ENCODE results near the gene AOPEP. TPM values are rescaled to one million over a fixed set of nuclear protein-coding genes. Genes with fewer than 3 reads are reported as not detected.

Gene AOPEP
- total RNA-seq, 1 donor from 2014 or later, result 16.6 TPM

DNA sequence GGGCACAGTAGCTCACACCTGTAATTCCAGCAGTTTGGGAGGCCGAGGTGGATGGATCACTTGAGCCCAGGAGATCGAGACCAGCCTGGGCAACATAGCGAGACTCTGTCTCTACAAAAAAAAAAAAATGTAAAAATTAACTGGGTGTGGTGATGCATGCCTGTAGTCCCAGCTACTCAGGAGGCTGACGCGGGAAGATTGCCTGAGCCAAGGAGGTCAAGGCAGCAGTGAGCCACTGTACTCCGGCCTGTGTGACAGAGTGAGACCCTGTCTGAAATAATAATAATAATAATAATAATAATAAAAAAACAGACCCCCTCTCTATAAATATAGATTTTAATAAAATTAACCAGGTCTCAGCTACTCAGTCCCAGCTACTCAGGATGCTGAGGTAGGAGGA lies 179.7 kb downstream of the AOPEP start:
- no peak overlapping the region for H3K4me2 ChIP-seq
- no peaks in the 10 kb centered on the region for H3K27me3 ChIP-seq
- Mint-ChIP-seq H3K9me3 (no peaks in the 10 kb centered on the region), H3K36me3 (no peaks in the 10 kb centered on the region), H3K4me1 (peaks cover 65% of the 10 kb centered on the region), H3K4me3 (no peak overlapping the region), H3K27ac (no peak overlapping the region), H3K27me3 (ENCODE audit: insufficient read depth, low read depth) (peaks cover 4% of the 10 kb centered on the region)
- DNase-seq (ENCODE audit: low spot score), result no peak
- no peak overlapping the region for H2AFZ ChIP-seq (replicated peaks)
- peaks cover 8% of the 10 kb centered on the region for H3F3A ChIP-seq (ENCODE audit: low read depth)
- H3K27ac ChIP-seq, result no peak overlapping the region
- no peaks in the 10 kb centered on the region for H3K9me3 ChIP-seq (ENCODE audit: low read depth)
- no peak overlapping the region for H3K4me3 ChIP-seq
- no peaks in the 10 kb centered on the region for H4K20me1 ChIP-seq (ENCODE audit: low read depth)
- H3K9ac ChIP-seq, result no peak overlapping the region
- TF ChIP-seq EZH2 (IDR thresholded peaks at IDR 0.05) (no peak), EZH2phosphoT487 (IDR thresholded peaks at IDR 0.05) (no peak)
- TF ChIP-seq, protein P1, sequence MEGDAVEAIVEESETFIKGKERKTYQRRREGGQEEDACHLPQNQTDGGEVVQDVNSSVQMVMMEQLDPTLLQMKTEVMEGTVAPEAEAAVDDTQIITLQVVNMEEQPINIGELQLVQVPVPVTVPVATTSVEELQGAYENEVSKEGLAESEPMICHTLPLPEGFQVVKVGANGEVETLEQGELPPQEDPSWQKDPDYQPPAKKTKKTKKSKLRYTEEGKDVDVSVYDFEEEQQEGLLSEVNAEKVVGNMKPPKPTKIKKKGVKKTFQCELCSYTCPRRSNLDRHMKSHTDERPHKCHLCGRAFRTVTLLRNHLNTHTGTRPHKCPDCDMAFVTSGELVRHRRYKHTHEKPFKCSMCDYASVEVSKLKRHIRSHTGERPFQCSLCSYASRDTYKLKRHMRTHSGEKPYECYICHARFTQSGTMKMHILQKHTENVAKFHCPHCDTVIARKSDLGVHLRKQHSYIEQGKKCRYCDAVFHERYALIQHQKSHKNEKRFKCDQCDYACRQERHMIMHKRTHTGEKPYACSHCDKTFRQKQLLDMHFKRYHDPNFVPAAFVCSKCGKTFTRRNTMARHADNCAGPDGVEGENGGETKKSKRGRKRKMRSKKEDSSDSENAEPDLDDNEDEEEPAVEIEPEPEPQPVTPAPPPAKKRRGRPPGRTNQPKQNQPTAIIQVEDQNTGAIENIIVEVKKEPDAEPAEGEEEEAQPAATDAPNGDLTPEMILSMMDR (IDR thresholded peaks at IDR 0.05), result no peak
- no peaks in the 10 kb centered on the region for H3K36me3 ChIP-seq
- peaks cover 25% of the 10 kb centered on the region for H3K4me1 ChIP-seq
- no peaks in the 10 kb centered on the region for H3K79me2 ChIP-seq (ENCODE audit: low read depth)

DNA sequence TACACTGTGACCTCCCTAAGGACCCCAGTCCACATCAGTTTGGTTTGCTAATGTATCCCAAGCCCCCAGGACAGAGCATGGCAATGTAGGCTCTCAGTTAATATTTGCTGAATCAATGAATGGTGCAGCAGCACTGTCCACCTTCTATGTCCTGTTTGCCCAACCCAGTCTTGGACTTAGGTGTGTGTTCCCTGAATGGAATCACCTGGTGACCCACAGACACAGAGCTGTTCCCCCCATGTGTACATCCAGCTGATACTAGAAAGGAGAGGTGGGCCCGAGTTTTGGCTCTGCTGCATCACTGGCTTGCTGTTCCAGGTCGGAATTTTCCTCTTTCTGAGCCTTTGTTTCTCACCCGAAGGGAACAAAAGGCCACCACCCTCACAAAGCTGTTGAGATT lies 180.2 kb downstream of the AOPEP start:
- no peak overlapping the region for H2AFZ ChIP-seq (replicated peaks)
- Mint-ChIP-seq H3K4me3 (no peak overlapping the region), H3K4me1 (peaks cover 66% of the 10 kb centered on the region), H3K36me3 (no peaks in the 10 kb centered on the region), H3K9me3 (no peaks in the 10 kb centered on the region), H3K27me3 (ENCODE audit: insufficient read depth, low read depth) (peaks cover 4% of the 10 kb centered on the region), H3K27ac (no peak overlapping the region)
- H3K27me3 ChIP-seq, result no peaks in the 10 kb centered on the region
- no peak overlapping the region for H3K4me3 ChIP-seq
- TF ChIP-seq, protein P1 (IDR thresholded peaks at IDR 0.05), result no peak
- TF ChIP-seq EZH2phosphoT487 (IDR thresholded peaks at IDR 0.05), result no peak
- no peak for TF ChIP-seq EZH2 (IDR thresholded peaks at IDR 0.05)
- H3K27ac ChIP-seq, result no peak overlapping the region
- no peaks in the 10 kb centered on the region for H3K36me3 ChIP-seq
- H3K4me1 ChIP-seq, result peaks cover 27% of the 10 kb centered on the region
- H3K9ac ChIP-seq, result no peak overlapping the region
- no peak for DNase-seq (ENCODE audit: low spot score)
- H3K79me2 ChIP-seq (ENCODE audit: low read depth), result no peaks in the 10 kb centered on the region
- peaks cover 8% of the 10 kb centered on the region for H3F3A ChIP-seq (ENCODE audit: low read depth)
- no peaks in the 10 kb centered on the region for H3K9me3 ChIP-seq (ENCODE audit: low read depth)
- no peak overlapping the region for H3K4me2 ChIP-seq
- no peaks in the 10 kb centered on the region for H4K20me1 ChIP-seq (ENCODE audit: low read depth)

DNA sequence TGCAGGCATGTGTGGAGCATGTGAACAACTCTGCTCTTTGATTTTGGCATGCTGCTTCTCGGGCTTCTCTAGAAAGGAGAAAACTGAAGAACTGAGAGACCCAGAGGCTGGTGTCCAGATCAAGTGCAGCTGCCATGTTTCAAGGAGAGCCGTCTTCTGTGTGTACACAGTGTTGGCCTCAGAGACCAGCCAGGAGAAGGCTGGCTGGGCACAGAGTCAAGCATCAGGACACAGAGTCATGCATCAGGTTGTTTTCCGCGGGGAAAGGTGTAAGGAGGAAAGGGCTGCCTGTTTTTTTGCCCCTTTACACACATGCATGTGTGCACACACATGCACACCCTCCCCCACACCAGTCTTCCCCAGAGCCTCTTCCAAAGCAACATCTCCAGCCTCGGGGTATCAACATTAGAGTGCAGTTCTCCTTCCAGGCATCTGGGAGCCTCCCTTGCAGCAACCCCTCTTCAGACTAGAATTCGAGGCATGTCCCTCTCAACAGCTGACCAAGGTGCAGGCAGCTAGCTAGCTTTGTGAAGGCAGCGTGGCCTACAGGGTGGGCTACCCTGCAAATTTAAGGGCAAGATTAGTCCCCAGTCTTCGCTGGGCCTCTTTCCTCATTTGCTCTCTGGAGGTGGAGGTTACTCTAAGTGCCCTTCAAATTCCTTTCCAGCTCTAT lies 180.9 kb downstream of the AOPEP start:
- no peak for TF ChIP-seq EZH2 (IDR thresholded peaks at IDR 0.05)
- no peak for TF ChIP-seq EZH2phosphoT487 (IDR thresholded peaks at IDR 0.05)
- TF ChIP-seq, protein P1 (IDR thresholded peaks at IDR 0.05), result no peak
- Histone ChIP-seq H3K9me3 (ENCODE audit: low read depth) (no peaks in the 10 kb centered on the region), H3K4me2 (peak overlapping the region; percentile 26), H3K79me2 (ENCODE audit: low read depth) (no peaks in the 10 kb centered on the region), H3K27me3 (no peaks in the 10 kb centered on the region), H3K36me3 (no peaks in the 10 kb centered on the region), H4K20me1 (ENCODE audit: low read depth) (no peaks in the 10 kb centered on the region), H3K27ac (no peak overlapping the region), H3K4me1 (peaks cover 27% of the 10 kb centered on the region), H2AFZ (replicated peaks) (no peak overlapping the region), H3K9ac (no peak overlapping the region), H3K4me3 (no peak overlapping the region), H3F3A (ENCODE audit: low read depth) (peaks cover 9% of the 10 kb centered on the region)
- peaks cover 66% of the 10 kb centered on the region for H3K4me1 Mint-ChIP-seq
- peaks cover 4% of the 10 kb centered on the region for H3K27me3 Mint-ChIP-seq (ENCODE audit: insufficient read depth, low read depth)
- H3K4me3 Mint-ChIP-seq, result no peak overlapping the region
- H3K36me3 Mint-ChIP-seq, result no peaks in the 10 kb centered on the region
- H3K27ac Mint-ChIP-seq, result peak overlapping the region; percentile 29
- no peaks in the 10 kb centered on the region for H3K9me3 Mint-ChIP-seq
- no peak for DNase-seq (ENCODE audit: low spot score)
